ENCODE data around the gene IFT22. TPM values are rescaled to one million over a fixed set of nuclear protein-coding genes. Genes with fewer than 3 reads are reported as not detected.

The IFT22 gene
- total and polyA plus RNA-seq, 2 experiments from 2014 or later: 13.8 to 38.8 TPM

- peaks cover under 1% of the 10 kb centered on the region; the same call in 1 of the 2 replicates for H3F3A ChIP-seq (replicated peaks; ENCODE audit: low read depth)
- Mint-ChIP-seq H3K9me3 (peaks cover 3% of the 10 kb centered on the region; the same call in 2 of the 3 replicates), H3K27me3 (ENCODE audit: insufficient read depth, low read depth, poor library complexity) (peaks cover 15% of the 10 kb centered on the region), H3K4me1 (no peaks in the 10 kb centered on the region; the same call in 2 of the 3 replicates), H3K27ac (no peak overlapping the region), H3K4me3 (no peak overlapping the region; the same call in 2 of the 3 replicates), H3K36me3 (ENCODE audit: low read depth) (peaks cover 9% of the 10 kb centered on the region)
- no peak overlapping the region for H3K27ac ChIP-seq (ENCODE audit: low read depth)
- TF ChIP-seq, protein P1, sequence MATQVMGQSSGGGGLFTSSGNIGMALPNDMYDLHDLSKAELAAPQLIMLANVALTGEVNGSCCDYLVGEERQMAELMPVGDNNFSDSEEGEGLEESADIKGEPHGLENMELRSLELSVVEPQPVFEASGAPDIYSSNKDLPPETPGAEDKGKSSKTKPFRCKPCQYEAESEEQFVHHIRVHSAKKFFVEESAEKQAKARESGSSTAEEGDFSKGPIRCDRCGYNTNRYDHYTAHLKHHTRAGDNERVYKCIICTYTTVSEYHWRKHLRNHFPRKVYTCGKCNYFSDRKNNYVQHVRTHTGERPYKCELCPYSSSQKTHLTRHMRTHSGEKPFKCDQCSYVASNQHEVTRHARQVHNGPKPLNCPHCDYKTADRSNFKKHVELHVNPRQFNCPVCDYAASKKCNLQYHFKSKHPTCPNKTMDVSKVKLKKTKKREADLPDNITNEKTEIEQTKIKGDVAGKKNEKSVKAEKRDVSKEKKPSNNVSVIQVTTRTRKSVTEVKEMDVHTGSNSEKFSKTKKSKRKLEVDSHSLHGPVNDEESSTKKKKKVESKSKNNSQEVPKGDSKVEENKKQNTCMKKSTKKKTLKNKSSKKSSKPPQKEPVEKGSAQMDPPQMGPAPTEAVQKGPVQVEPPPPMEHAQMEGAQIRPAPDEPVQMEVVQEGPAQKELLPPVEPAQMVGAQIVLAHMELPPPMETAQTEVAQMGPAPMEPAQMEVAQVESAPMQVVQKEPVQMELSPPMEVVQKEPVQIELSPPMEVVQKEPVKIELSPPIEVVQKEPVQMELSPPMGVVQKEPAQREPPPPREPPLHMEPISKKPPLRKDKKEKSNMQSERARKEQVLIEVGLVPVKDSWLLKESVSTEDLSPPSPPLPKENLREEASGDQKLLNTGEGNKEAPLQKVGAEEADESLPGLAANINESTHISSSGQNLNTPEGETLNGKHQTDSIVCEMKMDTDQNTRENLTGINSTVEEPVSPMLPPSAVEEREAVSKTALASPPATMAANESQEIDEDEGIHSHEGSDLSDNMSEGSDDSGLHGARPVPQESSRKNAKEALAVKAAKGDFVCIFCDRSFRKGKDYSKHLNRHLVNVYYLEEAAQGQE (IDR thresholded peaks at IDR 0.05; ENCODE audit: unreplicated experiment): no peak
- TF ChIP-seq STAT1 (IDR thresholded peaks at IDR 0.05; ENCODE audit: unreplicated experiment) (no peak), POLR2AphosphoS5 (IDR thresholded peaks at IDR 0.05; ENCODE audit: low read depth) (no peak), ZNF114 (CRISPR knock-in tag; IDR thresholded peaks at IDR 0.05) (no peak), EZH2 (IDR thresholded peaks at IDR 0.05; ENCODE audit: low read depth, unreplicated experiment) (no peak), CREB1 (CRISPR knock-in tag; IDR thresholded peaks at IDR 0.05; ENCODE audit: low read depth) (no peak)
- no peaks in the 10 kb centered on the region for H3K9me2 ChIP-seq (ENCODE audit: insufficient read depth)
- no peak for ATAC-seq
- no peaks in the 10 kb centered on the region for H4K20me1 ChIP-seq (replicated peaks; ENCODE audit: insufficient read depth)
- H3K27me3 ChIP-seq (ENCODE audit: insufficient read depth): peaks cover 8% of the 10 kb centered on the region
- no peak for DNase-seq (ENCODE audit: low spot score)
- no peaks in the 10 kb centered on the region for H3K36me3 ChIP-seq (ENCODE audit: insufficient read depth)
- no peak overlapping the region for H2AFZ ChIP-seq
- no peak overlapping the region for H3K4me3 ChIP-seq
- H3K79me2 ChIP-seq (replicated peaks; ENCODE audit: insufficient read depth): peaks cover 4% of the 10 kb centered on the region; the same call in 1 of the 2 replicates
- no peaks in the 10 kb centered on the region; the same call in 1 of the 2 replicates for H3K4me1 ChIP-seq (ENCODE audit: insufficient read depth)
- no peak overlapping the region for H3K4me2 ChIP-seq
These were observed 35.8 kb upstream of the IFT22 start for GRCh38 chr7:101357433-101357832.

GRCh38 chr7:101352920-101353308 lies 31.3 kb upstream of the IFT22 start:
- H3K79me2 ChIP-seq (replicated peaks; ENCODE audit: insufficient read depth): no peaks in the 10 kb centered on the region
- no peaks in the 10 kb centered on the region for H3K27me3 ChIP-seq (ENCODE audit: insufficient read depth)
- ATAC-seq: no peak
- Mint-ChIP-seq H3K27ac (no peak overlapping the region), H3K4me3 (no peak overlapping the region), H3K27me3 (ENCODE audit: insufficient read depth, low read depth, poor library complexity) (peaks cover 8% of the 10 kb centered on the region), H3K4me1 (no peaks in the 10 kb centered on the region), H3K36me3 (ENCODE audit: low read depth) (peaks cover 16% of the 10 kb centered on the region), H3K9me3 (peaks cover 10% of the 10 kb centered on the region; the same call in 2 of the 3 replicates)
- no peak overlapping the region for H3K4me2 ChIP-seq
- H3F3A ChIP-seq (replicated peaks; ENCODE audit: low read depth): peaks cover 3% of the 10 kb centered on the region; the same call in 1 of the 2 replicates
- no peaks in the 10 kb centered on the region for H3K4me1 ChIP-seq (ENCODE audit: insufficient read depth)
- H3K9me2 ChIP-seq (ENCODE audit: insufficient read depth): no peaks in the 10 kb centered on the region
- H3K36me3 ChIP-seq (ENCODE audit: insufficient read depth): no peaks in the 10 kb centered on the region
- no peaks in the 10 kb centered on the region for H4K20me1 ChIP-seq (replicated peaks; ENCODE audit: insufficient read depth)
- no peak overlapping the region for H3K27ac ChIP-seq (ENCODE audit: low read depth)
- DNase-seq (ENCODE audit: low spot score): no peak
- H2AFZ ChIP-seq: no peak overlapping the region
- H3K4me3 ChIP-seq: no peak overlapping the region
- TF ChIP-seq ZNF114 (CRISPR knock-in tag; IDR thresholded peaks at IDR 0.05) (no peak), POLR2AphosphoS5 (IDR thresholded peaks at IDR 0.05; ENCODE audit: low read depth) (no peak), NANOG (IDR thresholded peaks at IDR 0.05; ENCODE audit: borderline replicate concordance) (no peak), EZH2phosphoT487 (IDR thresholded peaks at IDR 0.05; ENCODE audit: unreplicated experiment) (no peak), STAT1 (IDR thresholded peaks at IDR 0.05; ENCODE audit: unreplicated experiment) (no peak), ETS1 (IDR thresholded peaks at IDR 0.05) (no peak), ZNF462 (CRISPR knock-in tag; IDR thresholded peaks at IDR 0.05) (no peak), EZH2 (IDR thresholded peaks at IDR 0.05; ENCODE audit: low read depth, unreplicated experiment) (no peak)
